HG02759 (cell line): ENCODE data around the gene GALNT9.
"Not testable (repeated sequence)": the region's sequence is repeated elsewhere in the genome, so short reads cannot be mapped to it uniquely, and the experiment has no call there.

Experiments
- ATAC-seq: cut with Tn5 transposase; IDR thresholded peaks from one replicate; pipeline ENCODE4 v1.9.1; 2021; ENCODE audit warnings: mild to moderate bottlenecking, moderate library complexity; ENCODE audit not compliant: unreplicated experiment

GALNT9 gene

GRCh38 chr12:132202929-132203721 is 126.3 kb downstream of the GALNT9 start:
- ATAC-seq, result no peak

- ATAC-seq, result no peak
Observed at GRCh38 chr12:132201391-132202120, 127.8 kb downstream of the GALNT9 start.

- no peak for ATAC-seq
Observed at GRCh38 chr12:132200800-132201199, 128.6 kb downstream of the GALNT9 start.

DNA sequence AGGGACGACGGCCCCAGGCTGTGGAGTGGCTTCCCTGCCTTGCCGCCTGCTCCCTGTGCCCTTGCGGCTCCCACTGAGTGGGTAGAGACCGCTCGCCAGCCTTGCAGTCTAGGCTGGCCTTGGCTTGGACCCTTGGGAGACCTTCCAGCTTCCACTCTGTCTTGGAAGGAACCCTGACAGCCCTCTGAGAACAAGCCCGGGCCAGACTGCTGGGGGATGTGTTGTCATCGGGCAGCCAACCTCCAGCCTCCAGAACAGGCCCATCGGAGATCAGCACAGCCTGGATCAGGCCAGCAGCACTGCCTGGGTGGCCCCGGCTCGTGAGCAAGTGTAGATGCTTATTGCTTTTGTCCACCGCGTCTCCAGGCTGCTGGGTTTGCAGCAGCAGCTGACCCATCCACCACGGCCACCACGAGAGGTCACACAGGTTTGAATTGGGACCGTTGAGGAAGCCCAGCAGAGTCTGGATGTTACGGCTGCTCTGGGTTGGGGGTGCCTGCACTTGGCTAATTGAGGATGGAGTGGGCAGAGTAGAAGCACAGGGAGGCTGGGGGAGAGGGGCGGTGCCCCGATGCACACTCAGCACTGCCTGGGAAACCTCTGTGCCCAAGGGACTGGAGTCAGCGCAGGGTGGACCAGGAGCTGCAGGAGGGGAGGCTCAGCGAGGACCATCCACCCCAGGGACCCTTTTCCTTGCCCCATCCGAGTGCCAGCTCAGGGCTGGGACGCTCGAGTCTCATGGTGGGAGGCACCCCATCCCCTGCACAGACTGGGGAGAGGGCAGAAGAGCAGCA is 129.7 kb downstream of the GALNT9 start:
- ATAC-seq, result no peak

DNA sequence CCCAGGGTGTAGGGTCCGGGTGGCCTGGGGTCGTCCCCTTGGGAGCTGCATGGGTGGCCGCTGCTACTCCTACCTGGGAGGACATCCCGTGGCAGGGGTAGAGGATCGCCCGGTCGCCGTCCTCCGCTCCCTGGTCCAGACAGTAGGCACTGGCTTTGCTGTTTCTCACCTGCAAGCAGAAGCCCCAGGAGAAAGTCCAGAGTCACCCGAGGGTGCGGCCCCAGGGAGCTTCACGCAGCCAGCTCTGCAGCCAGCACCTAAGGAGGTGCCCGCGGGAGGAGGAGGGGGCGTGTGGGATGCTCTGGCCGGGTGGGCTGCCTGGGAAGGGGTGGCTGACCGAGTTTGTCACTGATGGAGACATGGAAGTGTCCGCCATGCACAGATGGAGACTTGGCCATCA is 130.3 kb downstream of the GALNT9 start:
- ATAC-seq, result no peak

- ATAC-seq, result no peak
Observed at GRCh38 chr12:132197581-132198354, 131.6 kb downstream of the GALNT9 start.

- ATAC-seq, result no peak
Observed at GRCh38 chr12:132196873-132197390, 132.5 kb downstream of the GALNT9 start.

- no peak for ATAC-seq
Observed at GRCh38 chr12:132196038-132196872, 133.1 kb downstream of the GALNT9 start.

DNA sequence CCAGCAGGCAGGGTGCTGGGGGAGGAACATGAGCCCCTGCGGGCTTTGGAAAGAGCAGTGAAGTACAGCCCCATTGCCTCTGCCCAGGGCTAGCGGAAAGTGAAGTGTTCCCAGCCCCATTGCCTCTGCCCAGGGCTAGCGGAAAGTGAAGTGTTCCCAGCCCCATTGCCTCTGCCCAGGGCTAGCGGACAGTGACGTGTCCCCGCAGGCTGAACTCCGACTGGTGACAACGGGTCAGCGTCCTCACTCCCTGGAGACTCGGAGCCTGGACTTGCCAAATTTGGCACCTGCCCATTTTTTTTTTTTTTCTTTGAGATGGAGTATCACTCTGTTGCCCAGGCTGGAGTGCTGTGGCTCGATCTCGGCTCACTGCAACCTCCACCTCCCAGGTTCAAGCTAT is 134.1 kb downstream of the GALNT9 start:
- not testable (repeated sequence) for ATAC-seq

- no peak for ATAC-seq
Observed at GRCh38 chr12:132194556-132194955, 134.8 kb downstream of the GALNT9 start.

DNA sequence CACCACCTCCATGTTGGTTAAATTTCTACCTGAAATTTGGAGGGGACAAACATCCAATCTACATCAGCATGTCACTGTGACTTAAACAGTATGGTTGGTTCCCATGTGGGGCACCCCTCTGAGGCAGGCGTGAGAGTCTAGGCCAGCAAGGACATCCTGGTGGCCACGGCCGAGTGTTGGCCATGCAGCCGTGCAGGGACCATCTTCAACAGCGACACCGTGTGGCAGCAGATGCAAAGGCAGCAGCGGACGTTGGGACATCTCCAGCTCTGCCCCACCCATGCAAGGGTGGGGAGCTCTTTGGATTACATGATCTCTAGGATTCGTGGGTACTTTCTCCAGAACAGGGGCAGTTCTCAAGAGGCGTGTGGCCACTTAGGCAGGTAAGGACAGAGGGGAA is 135.3 kb downstream of the GALNT9 start:
- no peak for ATAC-seq

- no peak for ATAC-seq
Observed at GRCh38 chr12:132191715-132192553, 137.5 kb downstream of the GALNT9 start.

DNA sequence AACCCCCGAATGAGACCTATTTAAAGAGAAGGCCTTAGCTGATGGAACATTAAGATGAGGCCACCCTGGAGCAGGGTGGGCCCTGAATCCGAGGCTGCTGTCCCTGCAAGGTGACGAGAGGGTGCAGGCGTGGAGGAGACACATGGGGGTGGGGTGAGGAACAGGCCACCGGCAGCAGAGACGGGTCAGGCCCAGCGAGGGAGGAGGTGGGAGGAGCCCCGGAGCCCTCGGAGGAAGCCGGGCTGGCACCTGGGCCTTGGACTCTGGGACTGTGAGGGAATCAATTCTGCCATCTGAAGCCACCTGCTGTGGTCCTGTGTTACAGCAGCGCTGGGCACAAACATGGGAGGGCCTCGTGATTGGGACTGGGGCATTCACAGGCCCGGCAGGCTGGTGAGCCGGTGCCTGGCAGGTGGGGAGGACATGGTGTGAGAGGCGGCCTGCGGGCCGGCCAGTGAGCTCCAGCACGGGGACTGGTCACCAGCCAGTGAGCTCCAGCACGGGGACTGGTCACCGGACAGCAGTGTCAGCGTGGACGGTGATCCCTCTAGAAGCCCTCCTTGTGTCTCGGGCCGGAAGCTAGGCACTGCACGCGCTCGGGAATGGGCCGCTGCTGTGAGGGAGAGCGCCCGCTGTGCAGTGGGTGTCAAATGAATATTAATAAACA is 138.4 kb downstream of the GALNT9 start:
- no peak for ATAC-seq

GRCh38 chr12:132190012-132190755 is 139.2 kb downstream of the GALNT9 start:
- peak; percentile 25 for ATAC-seq

- peak; percentile 94 for ATAC-seq
Observed at GRCh38 chr12:132189378-132190011, 139.9 kb downstream of the GALNT9 start.

- ATAC-seq, result no peak
Observed at GRCh38 chr12:132188916-132189325, 140.5 kb downstream of the GALNT9 start.

- no peak for ATAC-seq
Observed at GRCh38 chr12:132188451-132188901, 140.9 kb downstream of the GALNT9 start.
